ENCODE results near the gene ACAD10.
"Not testable (repeated sequence)": the region's sequence is repeated elsewhere in the genome, so short reads cannot be mapped to it uniquely, and the experiment has no call there.

The ACAD10 gene

GRCh38 chr12:111687952-111688351 lies 2.1 kb downstream of the ACAD10 start:
- DNase-seq = no peak

GRCh38 chr12:111691262-111691661 lies 5.4 kb downstream of the ACAD10 start:
- DNase-seq = no peak

- DNase-seq = no peak
Observed at GRCh38 chr12:111692575-111693210, 6.8 kb downstream of the ACAD10 start.

- no peak for DNase-seq
Observed at GRCh38 chr12:111693818-111694217, 8.0 kb downstream of the ACAD10 start.

- DNase-seq = no peak
Observed at GRCh38 chr12:111699962-111700361, 14.1 kb downstream of the ACAD10 start.

- DNase-seq = no peak
Observed at GRCh38 chr12:111705672-111706071, 19.8 kb downstream of the ACAD10 start.

GRCh38 chr12:111706145-111706544 lies 20.3 kb downstream of the ACAD10 start:
- no peak for DNase-seq

GRCh38 chr12:111715279-111715678 lies 29.4 kb downstream of the ACAD10 start:
- DNase-seq = no peak

GRCh38 chr12:111719316-111719715 lies 33.5 kb downstream of the ACAD10 start:
- DNase-seq = not testable (repeated sequence)

GRCh38 chr12:111720457-111720856 lies 34.6 kb downstream of the ACAD10 start:
- no peak for DNase-seq

- DNase-seq = not testable (repeated sequence)
Observed at GRCh38 chr12:111723646-111724360, 38.0 kb downstream of the ACAD10 start.

- DNase-seq = no peak
Observed at GRCh38 chr12:111728795-111729194, 42.9 kb downstream of the ACAD10 start.

- no peak for DNase-seq
Observed at GRCh38 chr12:111730420-111730819, 44.6 kb downstream of the ACAD10 start.

- no peak for DNase-seq
Observed at GRCh38 chr12:111732786-111733185, 46.9 kb downstream of the ACAD10 start.

- no peak for DNase-seq
Observed at GRCh38 chr12:111733340-111733915, 47.6 kb downstream of the ACAD10 start.

GRCh38 chr12:111739524-111739923 lies 53.7 kb downstream of the ACAD10 start:
- not testable (repeated sequence) for DNase-seq

GRCh38 chr12:111741235-111741812 lies 55.5 kb downstream of the ACAD10 start:
- no peak for DNase-seq

GRCh38 chr12:111745211-111745610 lies 59.4 kb downstream of the ACAD10 start:
- no peak for DNase-seq

- DNase-seq = no peak
Observed at GRCh38 chr12:111747333-111747732, 61.5 kb downstream of the ACAD10 start.

- peak; percentile 86 for DNase-seq
Observed at GRCh38 chr12:111748151-111748672, 62.4 kb downstream of the ACAD10 start.

- no peak for DNase-seq
Observed at GRCh38 chr12:111748867-111749266, 63.0 kb downstream of the ACAD10 start.

GRCh38 chr12:111749391-111749790 lies 63.5 kb downstream of the ACAD10 start:
- no peak for DNase-seq

- peak; percentile 54 for DNase-seq
Observed at GRCh38 chr12:111753144-111753881, 67.5 kb downstream of the ACAD10 start.
